NCI-H1436 (cell line): ENCODE measurements around the gene ASIC2.

ENCODE experiments used
- DNase-seq: peaks from one replicate; lab custom pipeline; 2025; lab: John Stamatoyannopoulos, UW

ASIC2 gene

GRCh38 chr17:33154869-33155455 is 138.1 kb downstream of the ASIC2 start:
- no peak for DNase-seq

- no peak for DNase-seq
Measured at GRCh38 chr17:33152783-33153182, 140.3 kb downstream of the ASIC2 start.

- DNase-seq = no peak
Measured at GRCh38 chr17:33151565-33151964, 141.5 kb downstream of the ASIC2 start.

GRCh38 chr17:33145941-33146340 is 147.2 kb downstream of the ASIC2 start:
- no peak for DNase-seq

- DNase-seq = no peak
Measured at GRCh38 chr17:33144837-33145236, 148.3 kb downstream of the ASIC2 start.

GRCh38 chr17:33142705-33143299 is 150.3 kb downstream of the ASIC2 start:
- no peak for DNase-seq

GRCh38 chr17:33140413-33141099 is 152.5 kb downstream of the ASIC2 start:
- DNase-seq = peak; percentile 94

- DNase-seq = no peak
Measured at GRCh38 chr17:33138627-33139026, 154.5 kb downstream of the ASIC2 start.

- DNase-seq = no peak
Measured at GRCh38 chr17:33137426-33137825, 155.7 kb downstream of the ASIC2 start.

GRCh38 chr17:33135691-33136090 is 157.4 kb downstream of the ASIC2 start:
- DNase-seq = no peak

- DNase-seq = no peak
Measured at GRCh38 chr17:33131620-33132019, 161.5 kb downstream of the ASIC2 start.

GRCh38 chr17:33127706-33128105 is 165.4 kb downstream of the ASIC2 start:
- no peak for DNase-seq

GRCh38 chr17:33126086-33126485 is 167.0 kb downstream of the ASIC2 start:
- no peak for DNase-seq

- no peak for DNase-seq
Measured at GRCh38 chr17:33125552-33125950, 167.5 kb downstream of the ASIC2 start.

GRCh38 chr17:33124871-33125551 is 168.1 kb downstream of the ASIC2 start:
- no peak for DNase-seq

GRCh38 chr17:33124185-33124584 is 168.9 kb downstream of the ASIC2 start:
- DNase-seq = no peak

- no peak for DNase-seq
Measured at GRCh38 chr17:33121756-33122155, 171.3 kb downstream of the ASIC2 start.

GRCh38 chr17:33121272-33121671 is 171.8 kb downstream of the ASIC2 start:
- no peak for DNase-seq

- DNase-seq = no peak
Measured at GRCh38 chr17:33120103-33120502, 173.0 kb downstream of the ASIC2 start.

GRCh38 chr17:33118391-33119075 is 174.6 kb downstream of the ASIC2 start:
- no peak for DNase-seq

GRCh38 chr17:33116021-33116551 is 177.0 kb downstream of the ASIC2 start:
- DNase-seq = no peak

GRCh38 chr17:33115366-33115765 is 177.7 kb downstream of the ASIC2 start:
- DNase-seq = no peak
